Transverse colon (tissue), 3 donors: ENCODE measurements around the gene ZNF777.

Source experiments
- POLR2A ChIP-seq: fragments of 450-650 bp; IDR thresholded peaks from one replicate; pipeline ENCODE4 v1.6.1; 2016; ENCODE audit warnings: antibody characterized with exemption, mild to moderate bottlenecking, moderate library complexity
- TF ChIP-seq, protein P1 (sequence below), 5 experiments: fragments of 200-600 bp in 3 of 5; fragments of 450-650 bp in 2 of 5; sonication (generic) in 3 of 5; IDR thresholded peaks; 1 replicate in 2 of 5; 2 replicates in 3 of 5; pipeline ENCODE4 v1.5.1; 2016 to 2017; ENCODE audit warnings: antibody characterized with exemption in 5 of 5, inconsistent platforms in 3 of 5, mild to moderate bottlenecking in 2 of 5, moderate library complexity in 1 of 5

DNA sequence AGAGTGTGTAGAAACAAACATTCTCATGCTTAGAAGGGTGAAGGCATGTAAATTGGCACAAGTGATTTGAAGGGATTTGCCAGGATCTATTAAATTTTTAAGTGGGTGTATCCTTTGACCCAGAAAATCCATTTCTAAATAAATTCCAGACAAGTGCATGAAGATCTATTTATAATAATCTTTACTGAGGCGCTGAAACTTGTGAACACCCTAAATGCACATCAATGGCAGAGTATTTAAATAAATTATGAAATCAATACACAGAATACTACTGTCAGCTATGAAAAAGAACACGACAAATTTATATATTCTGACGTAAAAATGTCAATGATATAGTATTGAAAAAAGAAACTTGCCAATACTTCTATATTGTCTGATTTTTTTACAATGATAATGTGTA is 17.9 kb downstream of the ZNF777 start:
- TF ChIP-seq, protein P1, sequence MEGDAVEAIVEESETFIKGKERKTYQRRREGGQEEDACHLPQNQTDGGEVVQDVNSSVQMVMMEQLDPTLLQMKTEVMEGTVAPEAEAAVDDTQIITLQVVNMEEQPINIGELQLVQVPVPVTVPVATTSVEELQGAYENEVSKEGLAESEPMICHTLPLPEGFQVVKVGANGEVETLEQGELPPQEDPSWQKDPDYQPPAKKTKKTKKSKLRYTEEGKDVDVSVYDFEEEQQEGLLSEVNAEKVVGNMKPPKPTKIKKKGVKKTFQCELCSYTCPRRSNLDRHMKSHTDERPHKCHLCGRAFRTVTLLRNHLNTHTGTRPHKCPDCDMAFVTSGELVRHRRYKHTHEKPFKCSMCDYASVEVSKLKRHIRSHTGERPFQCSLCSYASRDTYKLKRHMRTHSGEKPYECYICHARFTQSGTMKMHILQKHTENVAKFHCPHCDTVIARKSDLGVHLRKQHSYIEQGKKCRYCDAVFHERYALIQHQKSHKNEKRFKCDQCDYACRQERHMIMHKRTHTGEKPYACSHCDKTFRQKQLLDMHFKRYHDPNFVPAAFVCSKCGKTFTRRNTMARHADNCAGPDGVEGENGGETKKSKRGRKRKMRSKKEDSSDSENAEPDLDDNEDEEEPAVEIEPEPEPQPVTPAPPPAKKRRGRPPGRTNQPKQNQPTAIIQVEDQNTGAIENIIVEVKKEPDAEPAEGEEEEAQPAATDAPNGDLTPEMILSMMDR (IDR thresholded peaks at IDR 0.05): no peak
- TF ChIP-seq POLR2A: no peak
